Measurements from ENCODE around the gene SORCS2.
"Not testable (repeated sequence)": the region's sequence is repeated elsewhere in the genome, so short reads cannot be mapped to it uniquely, and the experiment has no call there.

Gene SORCS2

DNA sequence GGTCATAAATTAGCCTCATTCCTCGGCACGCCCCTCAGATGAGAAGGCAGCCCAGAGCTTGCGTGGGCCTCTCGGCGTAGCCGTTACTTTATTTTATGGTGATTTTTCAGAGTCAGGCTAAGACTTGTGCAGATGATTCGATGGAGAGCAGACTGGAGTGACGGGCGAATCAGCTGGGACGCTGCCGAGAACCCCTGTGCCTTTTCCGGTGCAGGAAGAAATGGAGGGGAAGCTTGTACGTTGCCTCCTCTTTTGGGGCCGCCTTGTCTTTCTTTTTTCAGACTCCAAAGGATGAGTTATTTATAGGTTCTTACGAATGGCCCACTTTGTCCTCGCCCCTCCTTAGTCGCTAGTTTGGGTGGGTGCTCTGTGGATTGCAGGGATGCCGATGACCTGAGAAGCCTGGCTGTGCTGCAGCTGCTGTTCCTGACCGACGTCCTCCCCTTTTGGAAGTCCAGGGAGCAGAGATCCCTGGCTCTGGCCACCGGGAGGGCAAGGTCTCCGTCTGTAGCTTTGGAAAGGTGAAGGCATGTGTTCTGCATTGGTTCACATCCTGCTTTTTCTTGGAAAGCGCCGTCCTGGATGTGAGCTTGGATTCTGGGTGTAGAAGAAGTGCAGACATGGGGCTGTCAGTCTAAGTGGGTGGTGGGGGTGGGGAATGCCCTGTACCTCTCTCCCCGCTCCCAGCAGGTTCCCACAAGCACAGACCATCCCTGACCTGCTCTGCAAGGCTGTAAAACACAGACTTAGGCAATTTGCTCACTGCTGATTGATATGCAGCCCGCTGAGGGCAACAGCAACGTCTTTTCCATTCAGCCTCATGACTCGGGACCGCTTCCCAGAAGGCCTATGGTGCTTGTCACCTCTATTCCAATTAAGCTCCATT lies 9.3 kb downstream of the SORCS2 start:
- DNase-seq, result no peak

GRCh38 chr4:7202411-7202810 lies 10.1 kb downstream of the SORCS2 start:
- no peak for DNase-seq

- DNase-seq, result no peak
Measured at GRCh38 chr4:7204656-7205387, 12.5 kb downstream of the SORCS2 start.

- no peak for DNase-seq
Measured at GRCh38 chr4:7206385-7206784, 14.0 kb downstream of the SORCS2 start.

DNA sequence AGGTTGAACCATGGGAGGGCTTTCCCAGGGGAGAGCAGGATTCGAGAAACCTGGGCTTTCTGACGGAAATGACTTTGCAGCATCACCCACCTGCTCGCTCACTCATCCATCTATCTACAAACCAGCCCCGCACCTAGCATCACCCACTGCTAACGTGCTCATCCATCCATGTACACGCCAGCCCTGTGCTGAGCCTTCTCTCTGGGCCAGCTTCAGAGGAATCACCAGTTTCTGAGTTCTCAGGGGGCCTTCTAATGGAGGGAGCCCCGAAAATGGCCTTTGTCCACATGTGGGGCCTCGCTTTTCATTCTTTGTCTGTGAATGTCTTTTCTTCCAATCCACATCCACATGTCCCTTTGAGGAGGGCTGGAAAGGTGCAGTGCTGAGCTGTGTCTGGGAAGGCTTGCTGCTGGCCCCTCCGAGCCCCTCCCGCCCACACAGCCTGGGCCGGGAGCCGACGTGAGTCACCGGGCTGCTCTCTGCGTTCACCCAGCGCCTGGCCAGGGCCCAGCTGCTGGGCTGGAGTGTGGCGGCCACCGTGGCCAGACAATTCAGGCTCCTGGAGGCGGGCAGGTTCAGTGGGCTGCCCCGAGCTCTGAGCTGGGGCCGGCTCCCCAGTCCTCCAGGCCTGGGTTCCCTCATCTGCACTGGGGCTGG lies 14.7 kb downstream of the SORCS2 start:
- DNase-seq, result no peak

GRCh38 chr4:7207628-7208231 lies 15.4 kb downstream of the SORCS2 start:
- no peak for DNase-seq

DNA sequence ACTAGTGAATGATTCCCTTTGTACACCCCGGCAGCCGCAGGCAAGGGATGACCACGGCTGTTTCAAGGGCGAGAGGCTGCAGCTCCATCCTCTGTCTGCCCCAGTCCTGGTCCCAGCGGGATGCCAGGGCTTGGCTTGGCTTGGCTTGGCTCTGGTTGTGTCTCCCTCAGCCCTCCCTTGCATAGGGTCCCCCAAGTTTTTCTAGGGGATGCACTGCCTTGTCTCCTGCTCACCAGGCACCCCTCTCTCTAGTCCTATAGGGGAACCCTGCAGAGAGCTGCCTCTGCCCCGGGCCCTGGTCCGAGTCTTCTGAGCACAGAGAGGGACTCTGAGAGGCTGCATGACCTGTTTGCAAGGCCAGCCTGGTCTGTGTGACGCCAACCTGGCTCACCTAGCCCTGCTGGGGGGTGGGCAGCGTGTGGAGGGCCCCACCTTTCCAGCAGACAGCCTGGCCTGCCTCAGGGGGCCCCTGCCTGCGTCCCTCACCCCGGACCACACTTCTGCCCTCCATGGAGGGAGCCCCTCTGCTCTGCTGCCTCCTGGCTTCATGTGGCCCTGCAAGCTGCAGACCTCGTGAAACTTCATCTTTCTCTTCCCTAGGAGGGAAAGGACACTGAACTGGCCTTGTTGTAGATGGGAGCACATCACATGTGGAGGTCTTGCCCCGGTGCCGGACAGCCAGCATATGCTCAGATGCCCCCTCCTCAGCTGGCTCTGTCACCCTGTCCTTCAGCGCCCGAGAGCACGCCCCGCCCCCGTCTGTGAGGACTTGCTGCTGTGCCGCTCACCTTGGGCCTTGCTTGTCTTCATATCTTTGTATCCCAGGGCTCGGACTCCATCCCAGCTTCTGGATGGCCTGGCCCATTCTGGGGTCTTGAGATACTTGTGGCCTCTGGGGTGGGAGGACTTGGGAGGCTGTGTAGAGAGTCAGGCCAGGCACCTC lies 16.4 kb downstream of the SORCS2 start:
- no peak for DNase-seq

GRCh38 chr4:7209699-7210098 lies 17.4 kb downstream of the SORCS2 start:
- DNase-seq, result no peak

DNA sequence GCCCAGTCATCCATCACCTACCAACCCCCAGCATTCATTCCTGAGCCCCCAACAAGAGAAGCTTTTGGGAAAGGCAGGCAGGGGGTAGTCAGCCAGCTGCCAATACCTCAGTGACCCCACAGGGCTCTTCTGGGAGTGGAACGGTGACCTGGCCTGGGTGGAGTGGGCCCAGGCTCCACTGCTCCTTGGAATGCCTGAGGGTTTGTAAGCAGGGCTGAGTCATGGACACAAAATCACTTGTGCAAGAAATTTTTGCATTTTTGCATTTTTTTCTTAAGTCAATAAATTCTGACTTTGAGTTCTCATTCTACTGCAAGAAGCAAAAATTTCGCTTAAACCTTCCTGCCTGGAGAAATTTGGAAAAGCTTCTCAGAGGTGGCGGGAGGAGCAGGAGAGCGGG lies 18.5 kb downstream of the SORCS2 start:
- DNase-seq, result no peak

DNA sequence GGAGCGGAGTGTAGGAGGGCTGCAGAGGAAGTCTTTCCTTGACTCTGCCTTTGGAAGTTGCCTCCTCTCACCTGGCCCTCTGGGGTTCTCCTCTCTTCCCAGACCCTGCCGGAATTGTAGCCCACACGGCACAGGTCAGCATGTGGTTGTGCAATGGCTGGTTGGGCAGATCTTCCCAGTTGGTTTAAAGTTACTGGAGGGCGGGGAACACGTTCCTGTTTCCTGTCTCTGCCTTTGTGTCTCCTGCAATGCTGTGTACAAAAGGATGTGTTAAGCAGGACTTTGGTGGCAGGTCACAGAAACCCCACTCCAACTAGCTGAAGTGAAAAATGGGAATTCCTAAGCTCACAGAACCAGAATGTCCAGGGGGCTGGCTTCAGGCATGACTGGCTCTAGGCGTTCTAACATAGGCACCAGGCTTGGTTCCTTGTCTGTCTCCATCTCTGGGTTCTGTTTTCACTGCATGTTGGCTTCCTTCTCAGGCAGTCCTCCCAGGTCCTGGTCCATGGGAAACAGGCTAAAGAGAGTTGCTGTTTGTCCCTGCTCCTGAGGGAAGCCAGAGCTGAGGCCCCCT lies 19.9 kb downstream of the SORCS2 start:
- no peak for DNase-seq

DNA sequence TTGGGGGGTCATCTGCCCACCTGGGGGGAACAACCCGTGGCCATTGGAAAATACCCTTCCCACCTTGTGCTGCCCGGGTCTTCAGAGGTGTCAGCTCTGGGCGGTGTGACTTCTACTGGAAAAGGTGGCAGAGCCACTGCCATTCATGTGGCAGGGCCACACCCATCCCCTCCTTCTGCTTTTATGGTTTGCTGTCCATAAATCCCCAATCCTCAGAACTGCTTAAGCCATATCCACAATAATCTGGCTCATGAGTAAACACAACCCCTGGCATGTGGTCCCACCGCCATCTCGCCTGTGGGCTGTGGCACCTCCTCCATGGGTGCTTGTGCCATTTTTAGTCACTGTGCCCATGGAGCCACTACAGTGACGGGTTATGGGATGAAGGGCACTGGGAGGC lies 20.6 kb downstream of the SORCS2 start:
- no peak for DNase-seq

DNA sequence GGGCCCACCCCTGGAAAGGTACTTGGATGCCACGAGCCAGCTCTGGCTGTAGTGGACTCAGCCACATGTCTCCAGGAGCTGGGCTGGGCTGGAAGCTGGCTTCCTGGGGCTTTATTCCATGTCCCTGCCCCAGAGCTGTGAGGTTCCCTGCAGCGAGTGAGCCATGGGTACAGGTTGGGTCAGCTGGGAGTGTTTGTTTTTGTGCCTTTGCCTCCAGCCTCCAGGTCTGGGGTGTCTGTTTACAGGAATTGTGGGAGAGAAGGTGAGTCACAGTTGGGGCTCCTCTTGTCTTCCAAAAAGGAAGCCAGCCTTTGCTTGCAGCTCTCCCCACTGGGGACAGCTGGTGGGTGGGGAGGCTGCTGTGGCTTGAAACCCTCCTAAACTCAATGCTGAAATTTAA lies 21.5 kb downstream of the SORCS2 start:
- DNase-seq, result no peak

DNA sequence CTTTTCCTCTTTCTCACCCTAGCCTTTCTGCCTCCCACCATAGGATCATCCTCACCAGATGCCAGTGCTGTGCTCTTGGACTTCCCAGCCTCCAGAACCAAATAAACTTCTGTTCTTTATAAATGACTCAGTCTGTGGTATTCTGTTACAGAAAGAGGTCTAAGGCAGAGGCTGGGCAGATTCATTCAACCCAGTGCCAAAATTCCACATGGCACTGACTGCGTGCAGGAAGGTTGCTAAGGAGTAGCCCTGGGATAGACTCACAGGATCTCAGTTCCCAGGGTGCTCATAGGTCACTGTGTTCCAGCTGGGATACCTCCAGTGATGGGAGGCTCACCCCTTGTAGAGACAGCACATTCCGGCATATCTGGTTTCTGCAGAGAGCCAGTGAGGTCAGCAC lies 22.0 kb downstream of the SORCS2 start:
- no peak for DNase-seq

GRCh38 chr4:7215187-7215586 lies 22.8 kb downstream of the SORCS2 start:
- not testable (repeated sequence) for DNase-seq

- no peak for DNase-seq
Measured at GRCh38 chr4:7217039-7217438, 24.7 kb downstream of the SORCS2 start.

DNA sequence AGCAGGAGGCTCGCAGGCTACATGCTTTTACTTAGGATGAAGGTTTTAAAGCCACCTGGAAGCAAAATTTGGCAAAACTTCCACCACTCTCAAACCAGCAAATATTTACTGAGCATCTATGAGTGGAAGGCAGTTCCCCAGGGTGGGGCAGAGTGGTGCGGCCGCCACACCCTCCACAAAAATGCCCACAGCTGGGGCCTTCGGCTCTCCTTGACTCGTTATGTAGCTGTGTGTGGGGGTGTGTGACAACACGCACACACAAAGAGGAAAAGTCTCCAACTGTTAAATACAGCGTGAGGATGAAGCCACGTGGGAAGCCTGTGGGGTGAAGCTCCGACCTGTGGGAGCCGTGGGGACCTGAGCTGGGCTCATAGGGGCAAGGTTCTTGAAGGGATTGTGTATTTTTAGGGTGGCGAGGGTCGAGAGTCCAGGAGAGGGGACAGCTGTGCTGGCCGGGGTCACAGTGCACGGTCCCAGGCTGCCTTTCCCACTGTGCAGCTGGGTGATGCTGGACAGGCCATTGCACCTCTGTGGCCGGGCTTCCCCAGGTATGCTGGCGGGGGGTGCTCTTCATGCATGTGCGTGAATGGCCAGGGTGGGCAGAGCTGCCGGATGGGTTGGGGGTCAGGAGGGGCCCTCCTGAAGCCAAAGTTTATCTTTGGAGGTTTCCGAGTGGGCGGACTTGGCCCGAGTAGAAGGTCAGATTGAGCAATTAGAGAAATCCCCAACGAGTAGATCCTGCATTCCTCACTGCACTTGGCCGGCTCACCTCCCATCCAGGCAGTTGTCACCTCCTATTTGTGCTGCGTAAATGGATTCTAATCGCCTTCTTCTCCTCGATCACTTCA lies 25.4 kb downstream of the SORCS2 start:
- DNase-seq, result no peak

- no peak for DNase-seq
Measured at GRCh38 chr4:7218686-7219085, 26.3 kb downstream of the SORCS2 start.

- DNase-seq, result no peak
Measured at GRCh38 chr4:7222521-7222920, 30.2 kb downstream of the SORCS2 start.

DNA sequence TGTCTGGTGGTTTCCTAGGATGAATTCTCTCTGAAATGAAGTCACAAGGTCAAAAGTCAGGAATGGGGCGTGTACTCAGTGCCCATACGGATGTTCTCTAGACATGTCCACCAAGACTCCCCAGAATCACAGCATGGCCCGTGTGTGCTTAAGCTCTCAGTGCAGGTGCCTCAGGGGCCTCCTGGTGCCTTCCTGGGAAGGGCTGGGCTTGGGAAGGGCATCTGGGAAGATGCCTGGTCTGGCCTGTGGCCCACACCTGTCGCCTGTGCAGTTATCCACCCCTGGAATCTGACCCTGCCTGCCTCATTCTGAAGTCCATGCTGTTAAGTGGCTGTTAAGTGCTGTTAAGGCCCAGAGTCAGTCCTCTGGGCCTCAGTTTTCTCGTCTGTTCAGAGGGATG lies 31.2 kb downstream of the SORCS2 start:
- DNase-seq, result no peak

DNA sequence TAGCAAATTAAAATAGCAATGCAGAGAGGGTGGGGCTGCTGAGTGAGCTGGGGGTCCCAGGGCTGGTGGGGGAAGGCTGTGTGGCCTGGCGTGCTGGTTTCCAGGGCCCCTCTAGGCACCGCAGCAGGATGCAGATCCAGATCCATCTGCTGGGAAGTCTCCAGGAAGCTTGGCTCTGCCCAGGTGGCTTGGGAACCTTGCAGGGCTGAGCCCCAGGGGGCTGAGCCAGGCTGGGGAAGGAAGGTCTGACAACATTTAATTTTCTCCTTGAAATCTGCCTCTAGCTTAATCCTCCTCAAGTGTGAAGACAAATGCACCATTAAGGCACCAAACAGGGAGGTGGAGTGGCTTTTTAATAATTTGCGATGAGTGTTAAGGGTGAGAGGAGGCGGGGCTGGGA lies 31.7 kb downstream of the SORCS2 start:
- no peak for DNase-seq
